Suprapubic skin (tissue), 4 donors: ENCODE data around the gene PCYT1A. TPM values are rescaled to one million over a fixed set of nuclear protein-coding genes. Genes with fewer than 3 reads are reported as not detected.

Experiments used
- DNase-seq, 2 donors: peaks; one replicate each; pipeline ENCODE4 v3.0.0-alpha.2; 2019; ENCODE audit warnings: low spot score in 2 of 2
- H3K27ac ChIP-seq: fragments of 200-600 bp; sonication (generic); one replicate; pipeline ENCODE4 v1.5.1; 2019
- H3K27me3 ChIP-seq: fragments of 200-600 bp; sonication (generic); one replicate; pipeline ENCODE4 v1.5.1; 2019
- H3K36me3 ChIP-seq: fragments of 200-600 bp; sonication (generic); one replicate; pipeline ENCODE4 v1.5.1; 2019
- H3K4me1 ChIP-seq: fragments of 200-600 bp; sonication (generic); one replicate; pipeline ENCODE4 v1.5.1; 2019
- H3K4me3 ChIP-seq: fragments of 200-600 bp; sonication (generic); one replicate; pipeline ENCODE4 v1.5.1; 2019; ENCODE audit warnings: mild to moderate bottlenecking
- H3K9me3 ChIP-seq: fragments of 200-600 bp; sonication (generic); one replicate; pipeline ENCODE4 v1.5.1; 2019
- CTCF ChIP-seq, 2 donors: fragments of 200-600 bp in 1 of 2; fragments of 450-650 bp in 1 of 2; sonication (generic) in 1 of 2; IDR thresholded peaks; one replicate each; pipeline ENCODE4 v1.5.1; 2016 to 2019; ENCODE audit warnings: antibody characterized with exemption in 2 of 2, mild to moderate bottlenecking in 1 of 2, moderate library complexity in 1 of 2
- EP300 ChIP-seq: sonication (generic); formaldehyde crosslinking; IDR thresholded peaks from one replicate; pipeline ENCODE4 v1.6.1; 2017; ENCODE audit warnings: antibody characterized with exemption
- POLR2A ChIP-seq, 2 donors: fragments of 450-650 bp; IDR thresholded peaks; one replicate each; pipeline ENCODE4 v1.6.1; 2017; ENCODE audit warnings: antibody characterized with exemption in 2 of 2, mild to moderate bottlenecking in 2 of 2, moderate library complexity in 2 of 2
- POLR2AphosphoS5 ChIP-seq, 3 donors: sonication (generic); formaldehyde crosslinking; IDR thresholded peaks; one replicate each; pipeline ENCODE4 v1.6.1; 2017; ENCODE audit warnings: antibody characterized with exemption in 3 of 3
- WGBS: methylation state at CpG from one replicate; pipeline ENCODE4 v1.1.5; 2018; 5-methylcytosine and 5-hydroxymethylcytosine counted together
- total RNA-seq, 4 donors: library from RNA; depleted of rRNA; stranded (reverse); fragments of >200 nt; gene quantifications; one replicate each; pipeline ENCODE4 v1.1.0, GENCODE V29; 2016

PCYT1A gene
- total RNA-seq, 4 donors from 2014 or later, result 98.2 to 189 (median 141) TPM

GRCh38 chr3:196327405-196327804 lies 39.9 kb upstream of the PCYT1A start:
- H3K9me3 ChIP-seq, result no peaks in the 10 kb centered on the region
- no peak for DNase-seq
- no peaks in the 10 kb centered on the region for H3K4me1 ChIP-seq
- peaks cover 4% of the 10 kb centered on the region for H3K27me3 ChIP-seq
- 45% methylated on average over 6 of the region's 6 CpGs for WGBS
- TF ChIP-seq POLR2AphosphoS5 (IDR thresholded peaks at IDR 0.05) (no peak), EP300 (no peak), POLR2A (IDR thresholded peaks at IDR 0.05) (no peak), CTCF (IDR thresholded peaks at IDR 0.05) (no peak)
- H3K36me3 ChIP-seq, result no peaks in the 10 kb centered on the region
- no peak overlapping the region for H3K27ac ChIP-seq
- H3K4me3 ChIP-seq, result no peak overlapping the region

- no peak for DNase-seq
- no peak for TF ChIP-seq POLR2AphosphoS5 (IDR thresholded peaks at IDR 0.05)
- TF ChIP-seq CTCF (IDR thresholded peaks at IDR 0.05), result no peak
- no peak for TF ChIP-seq EP300
- no peak for TF ChIP-seq POLR2A (IDR thresholded peaks at IDR 0.05)
- Histone ChIP-seq H3K36me3 (no peaks in the 10 kb centered on the region), H3K4me1 (no peaks in the 10 kb centered on the region), H3K9me3 (no peaks in the 10 kb centered on the region), H3K4me3 (no peak overlapping the region), H3K27ac (no peak overlapping the region), H3K27me3 (peaks cover 4% of the 10 kb centered on the region)
- 83% methylated on average over 9 of the region's 9 CpGs for WGBS
These were observed 39.4 kb upstream of the PCYT1A start for GRCh38 chr3:196326936-196327335.

GRCh38 chr3:196323691-196324090 lies 36.2 kb upstream of the PCYT1A start:
- TF ChIP-seq POLR2AphosphoS5 (IDR thresholded peaks at IDR 0.05) (no peak), EP300 (no peak), POLR2A (IDR thresholded peaks at IDR 0.05) (no peak), CTCF (IDR thresholded peaks at IDR 0.05) (no peak)
- H3K4me3 ChIP-seq, result no peak overlapping the region
- no peak for DNase-seq
- H3K9me3 ChIP-seq, result no peaks in the 10 kb centered on the region
- WGBS, result 58% methylated on average over 11 of the region's 11 CpGs
- H3K27me3 ChIP-seq, result peaks cover 4% of the 10 kb centered on the region
- H3K36me3 ChIP-seq, result no peaks in the 10 kb centered on the region
- H3K27ac ChIP-seq, result no peak overlapping the region
- H3K4me1 ChIP-seq, result peaks cover 13% of the 10 kb centered on the region

GRCh38 chr3:196323016-196323415 lies 35.5 kb upstream of the PCYT1A start:
- DNase-seq, result no peak

GRCh38 chr3:196321162-196321561 lies 33.6 kb upstream of the PCYT1A start:
- peaks cover 20% of the 10 kb centered on the region for H3K4me1 ChIP-seq
- TF ChIP-seq CTCF (IDR thresholded peaks at IDR 0.05) (no peak), POLR2A (IDR thresholded peaks at IDR 0.05) (no peak), EP300 (no peak)
- no peaks in the 10 kb centered on the region for H3K36me3 ChIP-seq
- WGBS, result 77% methylated on average over 11 of the region's 11 CpGs
- no peak overlapping the region for H3K4me3 ChIP-seq
- H3K27ac ChIP-seq, result no peak overlapping the region
- DNase-seq, result no peak
- H3K27me3 ChIP-seq, result no peaks in the 10 kb centered on the region
- H3K9me3 ChIP-seq, result no peaks in the 10 kb centered on the region

More at GRCh38 chr3:196323016-196323415, 35.5 kb upstream of the PCYT1A start:
- Histone ChIP-seq H3K27ac (no peak overlapping the region), H3K36me3 (no peaks in the 10 kb centered on the region), H3K9me3 (no peaks in the 10 kb centered on the region), H3K4me1 (peaks cover 18% of the 10 kb centered on the region), H3K4me3 (no peak overlapping the region), H3K27me3 (peaks cover 4% of the 10 kb centered on the region)
- TF ChIP-seq POLR2AphosphoS5 (IDR thresholded peaks at IDR 0.05) (no peak), POLR2A (IDR thresholded peaks at IDR 0.05) (no peak), CTCF (IDR thresholded peaks at IDR 0.05) (no peak), EP300 (no peak)
- 91% methylated on average over 4 of the region's 4 CpGs for WGBS
